Left ventricle myocardium superior (tissue), 1 donor: ENCODE data around the gene S100A14. TPM values are rescaled to one million over a fixed set of nuclear protein-coding genes. Genes with fewer than 3 reads are reported as not detected.
A peak's percentile ranks its signal among the peaks of the same experiment; 100 is the strongest.
"Not testable (repeated sequence)": the region's sequence is repeated elsewhere in the genome, so short reads cannot be mapped to it uniquely, and the experiment has no call there.

Experiments
- ATAC-seq: fragments of 200-7000 bp; cut with Tn5 transposase; one replicate; pipeline ENCODE4 v1.9.1; 2020; ENCODE audit warnings: mild to moderate bottlenecking, moderate library complexity
- DNase-seq: peaks from one replicate; pipeline ENCODE4 v3.0.0-alpha.2; 2020
- intact Hi-C: fragments of 100-400 bp; cut with micrococcal nuclease; formaldehyde crosslinking; loops from one replicate; pipeline ENCODE4 v1.11.0; 2022
- total RNA-seq: library from RNA; stranded (reverse); fragmentation: NEBNext Ultra II Directional; extraction: Animal tissue kit (Norgen Biotek cat#: 25700); gene quantifications from one replicate; pipeline ENCODE4 v1.2.1, GENCODE V29; 2021
- donor health status: DM: no; HTN: yes; CAD: no; lungs with severe emphysema.

Gene S100A14
- total RNA-seq, 1 donor from 2014 or later: 5.7 TPM

DNA sequence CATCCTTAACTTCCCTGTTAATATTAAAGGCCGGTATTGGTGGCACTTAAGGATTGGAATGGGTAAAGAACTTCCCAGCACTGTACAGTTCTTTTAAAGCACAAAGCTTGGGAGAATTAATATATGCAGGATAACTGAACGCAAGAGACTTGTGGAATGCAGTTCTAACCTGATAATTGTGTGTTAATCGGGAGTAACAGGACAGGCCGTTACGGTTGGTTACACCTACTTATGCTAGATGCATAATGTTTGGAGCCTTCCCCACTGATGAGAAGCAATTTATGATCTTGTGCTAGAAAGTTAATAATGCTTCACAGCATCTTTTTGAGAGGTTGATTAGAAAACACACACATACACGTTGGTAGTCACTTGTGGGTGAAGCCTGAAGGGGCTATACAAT is 24.7 kb upstream of the S100A14 start:
- ATAC-seq (no peak), DNase-seq (no peak)
- intact Hi-C loops: no loop called here

DNA sequence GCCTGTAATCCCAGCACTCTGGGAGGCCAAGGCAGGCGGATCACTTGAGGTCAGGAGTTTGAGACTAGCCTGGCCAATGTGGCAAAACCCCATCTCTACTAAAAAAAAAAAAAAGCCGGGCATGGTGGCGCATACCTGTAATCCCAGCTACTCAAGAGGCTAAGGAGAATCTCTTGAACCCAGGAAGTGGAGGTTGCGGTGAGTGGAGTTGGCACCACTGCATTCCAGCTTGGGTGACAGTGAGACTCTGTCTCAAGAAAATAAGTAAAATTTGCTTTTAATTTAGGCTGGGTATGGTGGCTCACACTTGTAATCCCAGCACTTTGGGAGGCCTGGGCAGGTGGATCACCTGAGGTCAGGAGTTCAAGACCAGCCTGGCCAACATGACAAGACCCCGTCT is 24.1 kb upstream of the S100A14 start:
- ATAC-seq, DNase-seq, intact Hi-C loops: not testable (repeated sequence)

DNA sequence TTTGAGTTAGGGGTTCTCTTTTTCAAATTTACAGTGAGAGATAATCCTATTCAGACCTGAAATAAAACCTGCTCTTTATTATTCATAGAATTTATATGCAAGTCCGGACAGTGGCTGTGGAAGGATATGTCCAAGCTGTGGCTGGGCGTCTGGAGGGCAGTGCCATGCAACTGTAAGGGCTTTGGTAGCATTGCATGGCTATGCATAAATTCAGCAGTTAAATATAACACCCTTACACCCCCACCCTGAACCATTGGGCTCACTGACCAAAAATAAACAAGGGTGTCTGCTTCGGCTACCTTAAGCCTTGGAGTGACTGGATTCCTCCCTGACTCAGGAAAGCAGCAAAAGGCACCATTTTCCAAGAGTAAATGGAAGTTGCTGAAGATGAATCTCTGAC is 23.2 kb upstream of the S100A14 start:
- DNase-seq (peak; percentile 44), ATAC-seq (peak; percentile 79)
- intact Hi-C loops: no loop called here

DNA sequence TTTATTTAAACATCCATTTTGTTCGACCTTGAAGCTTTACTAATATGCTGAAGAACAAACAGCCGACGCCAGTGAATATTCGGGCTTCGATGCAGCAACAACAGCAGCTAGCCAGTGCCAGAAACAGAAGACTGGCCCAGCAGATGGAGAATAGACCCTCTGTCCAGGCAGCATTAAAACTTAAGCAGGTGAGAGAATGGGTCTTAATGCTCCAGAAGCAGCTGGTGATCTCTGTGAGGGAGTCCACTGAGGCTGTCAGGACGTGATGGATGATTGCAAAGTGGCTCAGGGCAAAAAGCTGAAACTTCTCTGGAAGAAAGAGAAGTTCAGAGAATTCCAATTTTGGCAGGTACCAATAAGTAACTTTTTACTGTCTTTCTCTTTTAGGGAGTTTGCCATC is 22.1 kb upstream of the S100A14 start:
- intact Hi-C loops: no loop called here
- ATAC-seq: no peak
- DNase-seq: no peak

DNA sequence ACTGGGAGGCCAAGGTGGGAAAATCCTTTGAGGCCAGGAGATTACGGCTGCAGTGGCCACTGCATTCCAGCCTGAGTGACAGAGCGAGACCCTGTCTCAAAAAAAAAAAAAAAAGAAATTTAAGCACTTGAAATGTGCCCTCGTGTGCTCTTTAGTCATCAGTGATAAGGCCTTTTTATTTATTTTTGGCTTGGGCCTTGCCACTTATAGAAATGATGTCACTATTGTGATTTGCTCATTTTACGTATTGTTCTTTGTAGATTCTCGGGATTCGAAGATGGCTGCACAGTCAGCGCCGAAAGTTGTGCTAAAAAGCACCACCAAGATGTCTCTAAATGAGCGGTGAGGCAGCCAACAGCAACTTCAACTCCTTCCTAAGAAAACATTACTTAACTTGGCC is 20.2 kb upstream of the S100A14 start:
- DNase-seq (no peak), ATAC-seq (no peak)
- intact Hi-C loops: no loop called here

DNA sequence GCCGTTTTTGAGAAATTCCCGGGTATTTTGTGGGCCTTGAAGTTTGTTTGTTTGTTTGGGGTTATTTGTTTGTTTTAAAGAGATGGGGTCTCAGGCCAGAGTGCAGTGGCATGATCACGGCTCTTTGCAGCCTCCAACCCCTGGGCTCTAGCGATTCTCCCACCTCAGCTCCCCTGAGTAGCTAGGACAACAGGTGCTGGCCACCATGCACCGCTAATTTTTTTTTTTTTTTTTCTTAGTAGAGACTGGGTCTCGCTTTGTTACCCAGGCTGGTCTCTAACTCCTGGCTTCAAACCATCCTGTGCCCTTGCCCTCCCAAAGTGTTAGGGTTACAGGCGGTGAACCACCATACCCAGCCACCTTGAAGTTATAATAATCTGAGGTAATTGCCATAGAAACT is 19.7 kb upstream of the S100A14 start:
- DNase-seq (no peak), ATAC-seq (no peak)
- intact Hi-C loops: no loop called here

DNA sequence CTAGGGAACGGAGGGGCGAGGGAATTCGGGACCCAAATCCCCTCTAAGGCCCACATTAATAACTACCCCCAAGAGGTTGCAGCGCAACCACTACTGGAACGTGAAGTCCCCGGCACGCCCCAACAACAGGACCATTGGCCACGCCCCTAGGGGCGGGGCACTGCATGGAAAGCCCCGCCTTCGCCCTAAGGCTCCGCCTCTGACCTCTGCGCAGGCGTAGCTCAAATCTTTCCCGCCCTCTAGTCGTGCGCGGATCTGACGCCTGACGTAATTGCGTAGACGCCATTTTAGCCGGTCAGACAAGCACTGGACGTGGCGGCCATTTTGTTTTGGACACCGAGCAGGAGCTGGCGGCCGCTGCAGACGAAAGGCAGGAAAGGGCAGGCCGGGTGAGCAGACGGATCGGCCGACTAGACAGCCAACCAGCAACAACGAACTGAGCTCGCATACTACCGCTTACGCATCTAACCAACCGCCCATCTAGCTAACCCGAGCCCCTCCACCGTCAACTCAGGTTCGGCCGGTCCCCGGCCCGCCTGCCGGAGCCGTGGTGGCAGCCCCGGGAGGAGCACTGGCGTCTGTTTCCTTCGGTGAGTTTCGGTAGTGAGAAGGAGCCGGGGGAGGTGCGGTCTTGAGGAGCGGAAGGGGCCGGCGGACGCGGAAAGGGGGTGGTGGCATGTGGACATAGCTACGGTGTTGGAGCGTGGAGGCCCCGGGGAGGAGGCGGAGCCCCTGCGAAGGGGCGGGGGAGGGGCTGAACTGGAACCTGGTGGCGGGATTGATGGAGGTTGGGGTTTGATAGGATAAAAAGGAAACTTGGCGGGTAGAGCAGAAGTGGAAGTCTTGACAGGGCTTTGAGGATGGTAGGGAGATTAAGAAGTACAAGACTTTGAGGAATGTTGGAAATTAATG is 17.9 kb upstream of the S100A14 start, which contains the start of gene CHTOP:
Gene CHTOP, plus strand, starts transcription at position 313 of the 912 bp plus-strand sequence. CDS start 2,523 bp downstream, outside the sequence.
- intact Hi-C loops: no loop called here

DNA sequence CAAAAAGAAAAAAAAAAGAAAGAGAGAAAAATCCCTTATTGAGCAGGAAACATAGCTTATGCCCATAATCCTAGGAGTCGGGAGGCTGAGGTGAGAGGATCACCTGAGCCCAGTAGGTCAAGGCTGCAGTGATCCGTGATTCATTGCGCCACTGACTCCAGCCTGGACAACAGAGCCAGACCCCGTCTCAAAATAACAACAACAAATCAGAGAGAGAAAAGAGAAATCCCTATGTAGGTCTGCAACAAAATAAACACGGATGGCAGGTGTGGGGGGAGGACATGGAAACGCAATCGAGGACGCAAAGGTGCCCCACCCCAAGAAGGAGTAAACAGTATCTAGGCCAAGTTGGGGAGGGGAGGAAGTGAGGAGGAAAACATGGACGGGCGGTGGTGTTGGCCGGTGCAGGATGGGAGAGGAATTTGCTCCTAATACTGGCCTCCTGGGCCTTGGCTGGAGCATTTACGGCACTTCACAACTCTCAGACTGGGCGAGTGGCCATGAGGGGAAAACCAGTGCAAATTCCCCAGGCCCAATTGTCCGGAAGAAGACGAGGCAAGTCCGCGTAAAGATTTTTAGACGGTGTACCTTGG is 17.1 kb upstream of the S100A14 start:
- intact Hi-C loops: no loop called here
- ATAC-seq (peak; percentile 28), DNase-seq (no peak)

More for the DNA sequence above, 17.9 kb upstream of the S100A14 start, which contains the start of gene CHTOP:
- ATAC-seq (peak; percentile 90), DNase-seq (peak; percentile 98)

DNA sequence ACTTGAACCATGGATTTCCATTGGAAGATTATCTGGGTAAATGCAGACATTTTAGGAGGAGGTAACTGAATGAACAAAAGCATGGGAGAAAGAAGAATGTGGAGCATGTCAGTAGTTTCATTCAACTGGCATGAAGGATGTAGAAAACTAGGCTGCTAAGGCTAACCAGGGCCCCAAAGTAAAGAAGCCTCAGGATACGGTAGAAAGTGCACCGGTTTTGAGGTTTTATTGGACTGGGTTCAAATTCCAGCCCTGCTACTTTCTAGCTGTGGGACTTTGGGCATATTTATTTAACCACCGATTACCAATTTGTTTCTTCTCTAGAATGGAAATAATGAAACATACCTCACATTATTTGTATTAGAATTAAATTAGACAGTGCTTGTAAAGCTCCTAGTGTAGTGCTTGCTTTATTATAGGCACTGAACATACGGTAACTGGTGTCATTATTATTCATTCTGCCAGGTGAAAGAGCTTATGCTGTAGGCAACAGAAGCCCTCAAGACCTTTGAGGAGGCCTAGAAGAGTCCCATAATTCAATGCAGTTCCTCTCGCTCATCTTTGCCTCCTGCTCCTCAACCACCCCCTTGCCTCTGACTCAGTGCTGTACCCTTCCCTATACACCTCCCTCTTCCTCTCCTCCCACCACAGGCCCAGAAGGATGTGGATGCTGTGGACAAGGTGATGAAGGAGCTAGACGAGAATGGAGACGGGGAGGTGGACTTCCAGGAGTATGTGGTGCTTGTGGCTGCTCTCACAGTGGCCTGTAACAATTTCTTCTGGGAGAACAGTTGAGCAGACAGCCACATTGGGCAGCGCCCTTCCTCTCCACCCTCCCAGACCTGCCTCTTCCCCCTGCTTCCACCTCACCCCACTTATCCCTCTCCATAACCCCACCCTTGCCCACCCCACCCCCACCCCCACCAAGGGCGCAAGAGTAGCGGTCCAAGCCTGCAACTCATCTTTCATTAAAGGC is 15.2 kb upstream of the S100A14 start:
- intact Hi-C loops: no loop called here
- DNase-seq: no peak
- no peak for ATAC-seq

DNA sequence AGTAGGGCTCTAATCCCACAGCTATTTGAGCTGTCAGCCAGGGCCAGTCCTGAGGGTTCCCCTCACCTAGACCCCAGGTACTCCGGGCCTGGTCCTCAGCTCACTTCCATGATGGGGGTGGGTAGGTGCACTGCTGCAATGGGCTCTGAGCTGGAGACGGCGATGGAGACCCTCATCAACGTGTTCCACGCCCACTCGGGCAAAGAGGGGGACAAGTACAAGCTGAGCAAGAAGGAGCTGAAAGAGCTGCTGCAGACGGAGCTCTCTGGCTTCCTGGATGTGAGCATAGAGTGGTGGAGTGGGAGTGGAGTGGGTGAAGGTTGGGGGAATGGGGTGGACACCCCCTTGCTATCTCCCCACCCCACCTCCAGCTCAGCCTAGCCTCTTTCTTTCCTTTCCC is 14.3 kb upstream of the S100A14 start:
- DNase-seq (no peak), ATAC-seq (no peak)
- intact Hi-C loops: no loop called here

DNA sequence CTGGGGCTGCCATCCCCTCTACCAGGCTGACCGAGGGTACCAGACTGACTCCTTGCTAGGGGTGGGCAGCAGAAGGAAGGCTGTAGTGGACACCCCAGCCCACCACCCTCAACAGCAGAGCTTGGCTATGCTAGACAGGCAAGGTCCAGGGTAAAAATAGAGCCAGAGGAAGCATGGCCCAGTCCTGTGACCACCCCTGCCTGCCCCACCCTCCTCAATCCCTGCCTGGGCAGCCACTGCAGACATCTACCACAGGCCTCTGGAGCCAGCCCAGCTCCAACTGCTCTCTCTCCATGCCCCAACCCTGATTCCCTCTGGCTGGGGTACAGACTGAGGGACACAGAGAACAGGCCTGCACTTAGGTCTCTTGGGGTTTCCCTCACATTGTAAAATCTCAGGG is 13.8 kb upstream of the S100A14 start:
- intact Hi-C loops: no loop called here
- peak; percentile 50 for ATAC-seq
- peak; percentile 83 for DNase-seq

DNA sequence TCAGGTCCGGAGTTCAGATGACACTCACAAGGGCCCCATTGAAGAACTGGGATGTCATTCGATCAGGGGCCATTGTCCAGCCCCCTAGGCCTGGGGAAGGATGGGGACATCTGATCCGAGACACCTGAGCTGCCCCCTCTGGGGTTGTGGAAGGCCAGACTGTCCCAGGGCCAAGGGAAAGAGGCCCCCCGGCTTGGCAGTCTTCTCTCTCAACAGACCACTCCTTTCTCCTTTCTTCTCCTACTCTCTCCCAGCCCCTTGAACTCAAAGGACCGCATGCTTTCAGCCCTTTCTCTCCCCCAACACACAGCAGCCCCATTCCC is 13.2 kb upstream of the S100A14 start:
- DNase-seq (no peak), ATAC-seq (no peak)
- intact Hi-C loops: no loop called here

DNA sequence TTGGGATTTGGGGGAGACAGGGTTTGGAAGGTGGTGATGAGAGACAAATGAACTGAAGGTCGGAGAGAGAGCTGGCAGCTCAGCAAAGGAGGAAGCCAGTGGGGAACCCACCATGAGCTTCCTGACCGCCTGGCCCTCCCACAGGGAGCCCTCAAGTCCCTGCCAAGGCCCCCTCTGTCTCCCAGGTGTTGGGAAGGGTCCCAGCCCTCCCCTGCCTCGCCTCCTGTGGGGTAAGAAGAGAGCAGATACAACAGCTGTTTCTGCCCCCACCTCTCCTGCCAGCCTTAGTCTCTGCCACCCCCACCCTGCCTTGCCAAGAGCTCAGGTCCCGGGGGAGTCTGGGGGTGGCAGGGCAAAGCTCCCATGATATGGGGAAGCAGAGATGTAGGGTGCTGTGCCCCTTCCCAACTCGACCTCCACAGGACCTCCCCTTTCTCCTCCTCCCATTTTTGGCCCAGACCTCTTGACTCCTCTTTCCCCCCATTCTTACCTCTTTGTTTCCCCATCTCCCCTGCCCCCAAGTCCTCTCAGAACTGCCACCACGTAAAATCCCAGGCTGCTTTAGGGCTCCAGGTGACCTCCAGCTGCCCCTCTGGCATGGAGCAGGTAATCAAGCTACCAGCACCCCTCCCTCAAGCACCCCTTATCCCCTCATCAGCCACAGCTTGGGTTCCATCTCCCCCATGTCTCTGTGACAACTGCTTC is 12.7 kb upstream of the S100A14 start:
- DNase-seq (no peak), ATAC-seq (no peak)
- intact Hi-C loops: no loop called here

DNA sequence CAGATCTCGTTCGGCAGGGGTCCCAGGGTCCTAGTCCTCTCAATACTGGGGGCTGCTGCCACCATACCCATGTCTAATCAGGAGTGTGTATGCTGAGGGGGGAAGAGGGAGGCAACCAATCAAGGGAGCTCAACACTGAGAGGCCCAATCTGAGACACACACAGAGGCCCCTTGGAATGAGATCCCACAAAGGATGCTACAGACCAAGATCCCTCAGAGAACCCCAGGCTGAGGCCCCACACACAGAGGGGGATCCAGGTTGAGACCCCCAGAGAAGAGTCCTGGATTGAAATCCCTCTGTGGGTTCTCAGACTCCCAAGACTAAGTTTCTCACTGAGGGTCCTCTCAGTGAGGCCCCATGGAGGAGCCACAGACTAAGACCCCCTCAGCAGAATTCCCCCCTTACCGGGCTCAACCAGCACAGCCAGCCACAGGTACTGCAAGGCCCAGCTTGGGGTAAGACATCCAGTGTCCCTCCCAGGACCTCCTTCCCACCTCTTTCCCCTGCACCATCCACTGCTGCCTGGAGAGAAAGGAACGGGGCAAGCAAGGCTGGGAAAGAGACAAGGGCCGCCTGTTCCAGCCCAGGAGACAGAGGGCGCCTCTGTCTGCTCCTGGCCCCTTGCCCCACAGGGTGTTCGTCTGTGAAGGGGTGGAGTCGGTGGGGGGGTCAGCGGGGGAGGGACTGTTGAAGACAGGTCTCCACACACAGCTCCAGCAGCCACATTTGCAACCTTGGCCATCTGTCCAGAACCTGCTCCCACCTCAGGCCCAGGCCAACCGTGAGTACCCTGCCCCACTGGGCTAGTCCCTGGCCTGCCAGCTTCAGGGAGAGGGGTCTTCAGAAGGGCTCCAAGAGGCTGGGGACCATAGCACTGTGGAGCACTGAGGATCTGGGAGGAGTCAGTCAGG is 11.8 kb upstream of the S100A14 start, which contains the start of gene S100A1:
Gene S100A1, plus strand, starts transcription at position 720 of the 912 bp plus-strand sequence. CDS start 2,088 bp downstream, outside the sequence.
- DNase-seq (peak; percentile 82), ATAC-seq (peak; percentile 59)
- intact Hi-C loops: no loop called here

DNA sequence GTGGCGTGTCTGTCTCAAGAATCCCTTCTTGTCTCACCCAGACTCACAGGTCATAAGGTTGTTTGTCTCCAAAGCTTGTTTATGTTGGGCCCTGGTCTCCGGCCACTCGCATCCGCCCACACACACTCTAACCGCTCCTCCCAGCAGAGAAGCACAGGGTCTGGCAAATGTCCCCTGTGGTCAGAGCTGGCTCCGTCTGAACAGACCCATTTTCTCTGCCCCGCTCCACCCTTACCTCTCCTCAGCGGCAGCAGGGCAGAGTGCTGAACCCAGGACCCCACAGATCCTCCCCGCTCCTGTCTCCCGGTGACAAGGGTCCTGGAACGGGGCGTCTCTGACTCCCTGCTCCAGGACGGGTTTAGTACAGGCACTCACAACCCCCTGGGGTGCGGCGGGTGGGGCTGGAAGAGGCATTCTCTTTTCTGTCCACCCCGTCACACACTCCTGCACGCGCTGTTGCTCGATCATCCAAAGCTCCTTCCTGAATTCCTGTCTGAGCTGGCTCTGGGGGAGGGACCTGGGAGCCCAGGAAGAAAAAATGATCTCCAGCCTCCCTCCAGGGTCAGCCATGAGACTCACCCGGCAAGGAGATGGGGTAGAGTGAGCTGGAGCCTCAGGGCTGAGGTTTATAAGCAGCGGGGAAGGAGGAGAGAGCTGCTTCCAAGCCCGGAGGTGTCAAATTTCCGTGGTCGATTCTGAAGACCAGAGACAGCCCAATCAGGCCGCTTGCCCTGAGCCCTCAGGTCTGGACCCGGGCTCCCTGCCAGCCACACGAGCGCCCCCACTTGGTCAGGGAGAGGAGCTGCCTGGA is 11.0 kb upstream of the S100A14 start, which contains the start of gene S100A13:
Gene S100A13, minus strand, starts transcription at position 602 of the 811 bp plus-strand sequence. CDS start 1,033 bp downstream, outside the sequence.
- peak; percentile 85 for DNase-seq
- peak; percentile 67 for ATAC-seq
- intact Hi-C loops: no loop called here

DNA sequence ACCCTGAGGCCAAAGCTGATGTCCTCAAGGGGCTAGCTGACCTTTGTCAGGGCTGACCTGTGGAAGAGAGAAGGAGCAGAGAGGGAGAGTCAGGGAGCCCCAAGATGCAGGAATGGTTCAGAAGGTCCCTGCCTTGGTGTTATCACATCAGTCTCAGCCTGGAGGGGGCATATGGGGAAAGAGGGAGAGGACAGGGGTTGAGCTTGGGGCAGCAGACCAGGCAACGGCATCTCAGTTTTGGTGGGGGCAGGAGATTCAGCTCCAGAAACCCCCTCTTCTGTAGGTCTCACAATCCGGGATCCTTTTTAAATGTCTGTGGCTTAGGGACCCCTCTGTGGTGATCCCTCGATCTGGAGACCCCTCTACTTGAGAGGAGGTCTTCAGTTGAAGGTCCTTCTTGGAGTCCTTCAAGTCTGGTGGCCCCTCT is 10.4 kb upstream of the S100A14 start:
- DNase-seq (no peak), ATAC-seq (no peak)
- intact Hi-C loops: no loop called here
